Neuron (in vitro differentiated cells): ENCODE data around the gene B3GALT6.
A peak's percentile ranks its signal among the peaks of the same experiment; 100 is the strongest.

Source experiments
- H2AFZ ChIP-seq: one replicate; pipeline ENCODE4 v1.6.1; 2013; ENCODE audit warnings: low read depth, mild to moderate bottlenecking, inconsistent platforms, low read length, moderate library complexity
- H3K27me3 ChIP-seq: one replicate; pipeline ENCODE4 v1.6.1; 2013; ENCODE audit warnings: low read length; ENCODE audit not compliant: insufficient read depth
- H3K36me3 ChIP-seq: one replicate; pipeline ENCODE4 v1.6.1; 2013; ENCODE audit warnings: low read length; ENCODE audit not compliant: insufficient read depth
- H3K4me1 ChIP-seq: one replicate; pipeline ENCODE4 v1.6.1; 2013; ENCODE audit warnings: low read length; ENCODE audit not compliant: insufficient read depth
- H3K4me3 ChIP-seq: 2 replicates; pipeline ENCODE4 v1.5.1; 2013; ENCODE audit warnings: mild to moderate bottlenecking, low read length, moderate library complexity
- H3K9me3 ChIP-seq: one replicate; pipeline ENCODE4 v1.6.1; 2013; ENCODE audit warnings: low read length

The B3GALT6 gene

DNA sequence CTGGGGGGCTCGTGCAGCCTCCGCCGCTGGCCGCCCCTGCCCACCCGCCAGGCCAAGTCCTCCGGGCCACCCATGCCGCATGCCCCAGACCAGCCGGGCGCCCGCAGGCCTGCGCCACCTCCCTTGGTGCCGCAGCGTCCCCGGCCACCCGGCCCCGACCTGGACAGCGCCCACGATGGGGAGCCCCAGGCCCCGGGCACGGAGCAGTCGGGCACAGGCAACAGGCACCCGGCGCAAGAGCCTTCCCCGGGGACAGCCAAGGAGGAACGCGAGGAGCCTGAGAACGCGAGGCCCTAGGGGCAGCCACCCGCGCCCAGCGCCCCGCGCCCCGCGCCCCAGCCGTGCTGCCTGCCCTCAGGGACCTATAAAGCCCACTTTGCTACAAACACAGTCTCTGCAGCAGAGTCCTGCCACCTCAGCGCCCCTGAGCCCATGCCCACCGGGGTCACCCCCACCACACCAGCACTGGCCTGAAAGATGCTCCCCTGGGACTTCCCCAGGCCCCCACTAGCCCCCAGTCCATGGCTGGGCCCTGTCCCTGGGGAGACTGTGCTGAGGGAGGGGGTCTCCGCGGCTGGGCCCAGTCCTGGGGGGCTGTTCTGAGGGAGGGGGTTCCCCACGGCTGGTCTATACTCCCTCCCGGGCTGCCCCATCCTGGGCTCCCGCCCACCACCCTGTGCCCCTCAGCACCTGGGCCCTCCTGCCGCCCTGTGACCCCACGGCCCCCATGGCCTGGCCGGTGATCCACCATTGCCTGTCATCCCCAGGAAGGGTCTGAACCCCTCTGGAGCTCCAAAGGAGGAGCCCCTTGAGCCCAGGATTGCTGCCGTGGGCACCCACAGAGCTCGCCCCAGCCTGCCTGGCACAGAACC is 34.2 kb upstream of the B3GALT6 start:
- H3K36me3 ChIP-seq, result no peaks in the 10 kb centered on the region
- peaks cover 4% of the 10 kb centered on the region for H3K4me1 ChIP-seq
- no peak overlapping the region for H2AFZ ChIP-seq
- no peaks in the 10 kb centered on the region for H3K9me3 ChIP-seq
- H3K4me3 ChIP-seq, result no peak overlapping the region
- H3K27me3 ChIP-seq, result peaks cover 14% of the 10 kb centered on the region

DNA sequence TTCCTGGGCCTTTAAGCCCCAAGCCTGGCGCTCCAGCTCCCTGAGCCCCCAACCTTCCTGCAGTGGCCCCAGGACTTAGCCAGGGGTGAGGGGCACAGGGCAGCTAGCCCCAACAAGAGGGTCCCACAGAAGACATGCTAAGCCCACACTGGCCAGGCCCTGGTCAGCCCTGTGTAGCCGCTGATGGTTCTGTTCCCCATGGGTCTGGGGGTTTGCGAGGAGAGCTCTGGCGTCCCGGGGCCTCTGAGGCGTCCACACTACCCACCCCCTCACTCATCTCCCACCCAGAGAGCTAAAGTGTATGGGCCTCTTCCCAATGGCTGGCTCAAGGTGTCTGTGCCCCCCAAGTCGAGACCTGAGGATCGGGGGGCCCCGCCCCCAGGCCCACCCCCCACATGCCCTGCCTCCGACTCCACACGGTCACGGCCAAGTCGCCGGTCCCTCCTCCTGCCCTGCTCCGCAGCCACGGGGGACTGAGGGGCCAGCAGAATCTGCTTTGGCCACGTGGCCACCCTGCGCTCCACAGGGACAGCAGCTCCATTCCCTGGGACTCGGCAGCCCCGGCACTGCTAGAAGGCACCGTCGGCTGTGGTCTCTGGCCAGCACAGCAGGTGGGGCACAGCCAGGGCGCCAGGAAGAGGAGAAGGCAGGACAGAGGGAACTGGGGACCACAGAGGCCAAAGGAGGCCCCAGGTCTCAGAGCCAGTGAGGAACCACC is 33.5 kb upstream of the B3GALT6 start:
- no peaks in the 10 kb centered on the region for H3K36me3 ChIP-seq

DNA sequence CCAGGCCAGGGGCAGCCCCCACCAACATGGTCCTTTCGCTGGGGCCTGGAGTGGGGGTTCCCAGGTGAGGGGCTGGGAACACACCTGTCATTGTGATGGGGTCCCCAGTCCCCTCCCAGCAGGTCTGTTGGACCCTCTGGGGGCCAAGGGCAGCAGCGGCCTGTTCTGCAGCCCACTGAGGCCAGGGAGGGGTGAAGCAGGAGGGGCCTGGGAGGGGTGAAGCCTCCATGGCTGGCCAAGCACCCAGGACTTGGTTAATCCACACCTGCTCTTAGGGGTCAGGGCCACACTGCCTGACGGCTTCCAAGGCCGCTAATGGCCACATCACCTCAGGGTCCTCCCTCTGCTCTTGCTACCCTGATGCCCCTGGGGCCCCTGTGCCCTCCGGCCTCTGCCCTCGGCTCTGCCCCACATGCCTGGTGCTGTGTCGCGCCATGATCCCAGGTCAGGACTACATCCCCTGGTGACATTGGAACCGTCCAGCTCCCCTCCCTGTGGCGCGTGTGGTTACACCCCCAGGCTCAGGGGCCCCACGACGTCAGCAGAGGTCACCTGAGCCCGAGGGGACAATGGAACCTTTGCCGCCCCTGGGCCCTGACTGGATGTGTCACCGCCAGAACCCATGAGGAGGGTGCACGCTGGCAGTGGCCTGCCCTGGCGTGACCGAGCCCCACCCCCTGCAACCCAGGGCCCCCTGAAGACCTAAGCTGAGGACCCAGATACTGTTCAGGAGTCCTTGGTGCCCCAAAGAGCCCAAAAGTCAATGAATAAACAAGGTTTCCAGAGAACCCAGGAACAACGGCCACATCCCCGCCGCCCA is 32.7 kb upstream of the B3GALT6 start:
- Histone ChIP-seq H3K9me3 (no peaks in the 10 kb centered on the region), H2AFZ (no peak overlapping the region), H3K4me1 (peaks cover 4% of the 10 kb centered on the region), H3K36me3 (no peaks in the 10 kb centered on the region), H3K4me3 (no peak overlapping the region), H3K27me3 (peaks cover 22% of the 10 kb centered on the region)

More for the DNA sequence above, 33.5 kb upstream of the B3GALT6 start:
- Histone ChIP-seq H2AFZ (no peak overlapping the region), H3K27me3 (peaks cover 17% of the 10 kb centered on the region), H3K9me3 (no peaks in the 10 kb centered on the region), H3K4me1 (peaks cover 4% of the 10 kb centered on the region), H3K4me3 (no peak overlapping the region)

DNA sequence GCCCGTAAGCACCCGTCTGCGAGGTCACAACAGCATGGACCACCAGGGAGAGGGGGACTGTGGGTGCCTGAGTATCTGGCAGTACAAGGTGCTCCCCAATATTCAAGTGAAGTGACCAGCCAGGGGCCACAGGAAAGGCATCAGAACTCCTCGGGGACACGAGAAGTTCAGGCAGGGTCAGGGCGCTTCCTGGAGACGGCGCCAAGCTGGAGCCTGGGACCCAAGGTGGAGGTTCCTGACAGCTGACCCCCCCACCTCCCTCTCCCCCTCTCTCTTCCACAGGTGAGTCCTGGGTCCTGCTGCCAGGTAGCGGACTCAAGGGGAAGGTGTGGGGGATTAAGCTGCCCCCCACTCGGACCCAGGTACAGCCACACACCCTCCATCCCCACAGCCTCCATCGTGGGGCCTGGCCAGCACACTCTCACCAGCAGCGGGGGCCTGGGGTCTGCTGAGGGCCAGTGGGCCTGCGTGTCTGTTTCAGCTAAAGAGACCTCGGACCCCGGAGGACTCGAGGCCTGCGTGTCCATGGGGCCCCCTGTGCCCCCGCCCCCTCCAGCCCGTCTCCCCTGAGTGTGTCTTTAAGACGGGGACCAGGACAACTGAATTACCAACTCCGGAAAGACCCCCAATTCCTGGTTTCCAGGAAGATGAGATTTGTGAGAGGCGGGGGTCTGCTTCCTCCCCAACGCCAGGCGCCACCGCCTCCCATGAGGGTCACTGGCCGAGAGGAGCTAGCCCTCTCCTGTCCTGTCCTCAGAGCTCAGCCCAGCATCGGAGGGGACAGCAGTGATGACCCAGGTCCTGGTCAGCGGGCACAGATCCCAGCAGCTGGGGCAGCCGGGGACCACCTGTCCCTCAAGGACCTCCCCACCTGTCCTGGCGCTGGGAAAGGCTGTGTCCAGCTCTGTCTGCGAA is 31.8 kb upstream of the B3GALT6 start:
- Histone ChIP-seq H3K4me1 (peaks cover 4% of the 10 kb centered on the region), H3K27me3 (peaks cover 30% of the 10 kb centered on the region), H3K9me3 (no peaks in the 10 kb centered on the region), H3K36me3 (no peaks in the 10 kb centered on the region), H3K4me3 (no peak overlapping the region), H2AFZ (no peak overlapping the region)

DNA sequence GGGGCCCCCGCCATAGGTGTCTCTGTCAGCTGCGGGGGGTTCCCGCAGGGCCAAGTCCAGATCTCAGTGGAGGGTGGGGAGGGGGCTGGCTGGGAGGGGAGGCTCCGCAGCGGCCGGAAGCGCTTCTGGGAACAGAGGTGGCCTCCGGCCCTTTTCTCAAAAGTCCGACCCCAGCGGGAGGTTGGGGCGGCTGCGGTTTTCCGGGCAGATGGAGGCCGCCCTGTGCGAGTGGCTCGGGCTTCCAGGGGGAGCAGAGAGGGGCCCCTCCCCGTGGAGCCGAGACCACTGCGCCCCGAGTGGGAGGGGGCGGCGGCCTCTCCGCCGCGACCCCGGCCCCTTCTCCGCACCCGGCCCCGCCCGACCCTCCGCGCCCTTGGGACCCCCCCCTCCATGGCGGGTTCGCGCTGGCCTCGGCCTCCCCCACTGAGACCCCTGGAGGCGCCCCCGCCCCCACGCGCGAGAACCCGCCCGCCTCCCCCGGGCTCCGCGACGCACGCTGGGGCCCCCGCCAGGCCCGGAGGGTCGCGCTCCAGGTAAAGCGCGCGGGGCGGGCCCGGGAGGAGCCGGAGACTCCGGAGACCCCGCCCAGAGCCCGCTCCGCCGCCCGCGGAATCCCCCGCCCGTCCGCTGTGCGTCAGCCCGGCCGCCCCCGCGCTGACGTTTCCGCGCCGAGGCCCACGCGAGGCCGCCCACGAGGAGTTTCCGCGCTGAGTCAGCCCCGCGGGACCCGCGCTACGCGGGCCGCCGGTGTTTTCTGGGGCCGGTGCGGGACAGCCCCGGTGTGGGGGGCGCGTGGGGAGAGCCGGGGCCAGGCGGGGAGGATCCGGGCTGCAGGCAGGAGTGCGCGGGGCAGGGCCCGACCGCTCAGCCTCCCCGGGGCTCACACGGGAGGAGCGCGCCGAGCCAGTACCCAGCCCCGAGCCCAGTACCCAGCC is 30.9 kb upstream of the B3GALT6 start:
- Histone ChIP-seq H3K36me3 (no peaks in the 10 kb centered on the region), H3K27me3 (peaks cover 35% of the 10 kb centered on the region), H3K4me1 (peaks cover 4% of the 10 kb centered on the region), H2AFZ (no peak overlapping the region), H3K4me3 (peak overlapping the region; percentile 21), H3K9me3 (no peaks in the 10 kb centered on the region)

DNA sequence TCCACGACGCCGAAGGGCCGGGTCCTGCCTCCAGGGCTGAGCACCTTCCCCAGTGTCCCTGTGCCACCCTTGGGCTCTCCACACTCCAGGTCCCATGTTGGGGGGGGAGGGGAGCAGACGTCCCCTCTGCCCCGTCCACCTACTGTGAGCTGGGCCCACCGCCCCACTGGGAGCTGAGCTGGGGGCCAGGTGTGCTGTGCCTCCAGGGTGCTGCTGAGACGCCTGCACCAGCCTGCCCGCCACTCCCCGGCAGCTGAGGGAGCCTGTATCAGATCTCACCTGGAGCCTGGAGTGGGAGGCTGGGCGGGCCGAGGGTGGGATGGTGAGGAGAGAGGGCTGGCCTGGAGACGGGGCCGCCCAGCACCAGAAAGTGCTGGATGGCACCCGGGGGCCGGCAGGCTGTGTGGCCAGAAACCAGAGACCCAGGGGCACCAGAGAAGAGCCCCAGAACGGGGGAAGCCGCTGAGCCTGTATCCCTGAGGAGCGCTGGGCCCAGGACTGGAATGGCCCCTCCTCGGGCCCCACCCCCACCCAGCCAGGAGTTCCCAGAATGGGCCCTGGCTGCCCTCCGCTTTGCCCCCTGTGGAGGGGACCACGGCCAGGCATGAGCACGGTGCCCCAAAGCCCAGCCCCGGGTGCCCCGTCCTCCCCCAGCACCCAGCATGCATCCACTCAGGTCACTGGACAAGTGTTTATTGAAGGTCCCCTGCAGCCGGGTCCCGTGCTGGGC is 29.0 kb upstream of the B3GALT6 start:
- Histone ChIP-seq H3K4me3 (no peak overlapping the region), H3K4me1 (peaks cover 4% of the 10 kb centered on the region), H3K36me3 (no peaks in the 10 kb centered on the region), H3K27me3 (peaks cover 39% of the 10 kb centered on the region), H2AFZ (no peak overlapping the region), H3K9me3 (no peaks in the 10 kb centered on the region)

DNA sequence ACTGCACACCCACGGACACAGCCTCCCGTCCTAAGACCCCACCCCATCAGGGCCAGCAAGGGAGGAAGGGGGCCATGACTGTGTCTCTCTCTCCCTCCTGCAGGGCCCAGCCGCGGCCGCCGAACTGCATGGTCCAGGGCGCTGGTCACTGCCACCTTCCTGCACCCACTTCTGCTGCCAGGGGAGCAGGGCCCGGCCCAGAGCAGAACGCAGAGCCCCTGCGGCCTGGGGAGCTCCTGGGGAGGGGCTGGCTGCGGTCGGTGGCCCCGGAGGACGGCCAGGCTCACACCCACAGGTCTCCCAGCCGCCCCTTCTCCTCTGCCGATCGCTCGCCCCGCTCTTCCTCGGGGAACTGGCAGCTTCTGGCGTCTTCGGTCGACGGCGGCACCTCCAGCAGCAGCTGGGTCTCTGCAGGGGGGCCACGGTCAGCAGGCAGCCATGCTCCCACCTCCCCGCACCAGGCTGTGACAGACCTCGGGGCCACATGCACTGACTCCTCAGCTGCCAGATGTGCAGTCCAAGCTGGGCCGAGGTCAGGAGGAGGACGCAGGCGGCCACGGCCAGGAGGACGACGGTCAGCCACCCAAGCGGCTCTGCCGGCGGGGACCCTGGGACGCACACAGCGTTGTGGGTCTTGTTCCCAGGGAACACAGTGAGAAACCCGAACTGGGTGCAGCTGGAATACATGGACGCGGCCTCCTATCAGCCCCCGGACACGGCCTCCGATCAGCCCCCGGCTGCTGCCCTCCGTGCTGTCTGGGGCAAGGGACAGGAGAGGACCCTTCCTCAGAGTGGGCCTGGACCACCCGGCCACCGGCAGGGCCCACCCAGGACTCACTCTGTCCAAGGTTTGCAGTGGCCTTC is 28.2 kb upstream of the B3GALT6 start:
- Histone ChIP-seq H3K9me3 (no peaks in the 10 kb centered on the region), H3K27me3 (peaks cover 39% of the 10 kb centered on the region), H3K36me3 (no peaks in the 10 kb centered on the region), H3K4me3 (no peak overlapping the region), H3K4me1 (peaks cover 4% of the 10 kb centered on the region), H2AFZ (no peak overlapping the region)

DNA sequence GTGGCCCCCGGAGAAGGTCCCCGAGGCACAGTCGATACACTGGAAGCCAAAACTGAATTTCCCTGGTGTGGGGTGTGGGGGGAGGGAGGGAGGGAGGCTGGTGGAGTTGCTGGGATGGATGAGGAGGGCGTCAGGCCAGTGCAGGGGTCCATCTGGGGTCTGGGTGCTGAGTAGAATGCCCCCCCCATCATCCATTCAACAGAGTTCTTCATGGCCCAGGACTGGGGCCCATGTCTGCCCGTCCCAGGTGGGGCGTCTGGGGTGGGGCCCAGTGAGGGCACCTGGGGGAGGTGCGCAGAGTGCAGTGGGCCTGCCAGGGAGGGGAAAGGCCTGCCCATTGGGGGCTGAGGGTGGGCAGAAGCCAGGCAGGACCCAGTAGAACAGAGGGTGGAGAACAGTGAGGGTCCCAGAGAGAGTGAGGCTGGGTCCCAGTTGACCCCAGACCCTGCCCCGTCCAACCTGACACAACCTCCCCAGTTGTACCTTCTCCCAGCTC is 27.6 kb upstream of the B3GALT6 start:
- H2AFZ ChIP-seq, result no peak overlapping the region
- no peak overlapping the region for H3K4me3 ChIP-seq
- peaks cover 35% of the 10 kb centered on the region for H3K27me3 ChIP-seq
- H3K36me3 ChIP-seq, result no peaks in the 10 kb centered on the region
- peaks cover 4% of the 10 kb centered on the region for H3K4me1 ChIP-seq
- H3K9me3 ChIP-seq, result no peaks in the 10 kb centered on the region

DNA sequence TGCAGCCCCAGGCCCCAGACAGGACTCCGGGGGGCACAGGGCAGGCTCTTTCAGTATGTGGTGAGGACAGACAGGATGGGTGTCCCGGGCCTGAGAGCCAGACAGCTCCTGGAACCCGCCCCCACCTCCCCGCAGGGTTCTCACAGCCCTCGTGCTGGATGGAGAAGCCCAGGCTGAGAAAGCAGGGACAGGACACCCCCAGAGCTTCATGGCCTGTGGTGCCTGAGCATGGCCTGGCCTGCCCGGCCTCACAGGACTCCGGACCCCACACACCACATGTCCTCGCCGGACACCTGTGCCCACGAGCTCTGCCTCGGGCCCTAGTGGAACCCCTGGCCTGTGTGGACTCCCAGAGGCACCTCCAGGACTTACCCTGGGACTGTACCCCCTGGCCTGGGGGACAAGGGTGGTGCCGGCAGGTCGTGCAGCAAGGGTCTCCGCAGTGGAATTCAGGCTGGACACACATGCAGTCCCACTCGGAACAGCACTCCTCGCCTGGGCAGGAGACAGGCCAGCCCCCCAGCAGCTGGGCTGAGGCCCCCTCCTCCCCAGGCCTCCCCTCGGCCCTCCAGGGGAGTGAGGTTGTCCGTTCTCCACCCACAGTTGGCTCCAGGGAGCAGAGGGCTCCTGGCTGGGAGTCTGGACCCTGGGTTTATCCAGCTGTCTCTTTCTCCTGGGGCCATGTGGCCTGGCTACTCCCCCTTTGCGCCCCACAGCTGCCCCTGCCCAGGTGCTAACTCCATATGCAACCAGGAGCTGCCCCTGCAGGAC is 26.9 kb upstream of the B3GALT6 start:
- Histone ChIP-seq H3K9me3 (no peaks in the 10 kb centered on the region), H3K27me3 (peaks cover 29% of the 10 kb centered on the region), H2AFZ (no peak overlapping the region), H3K4me3 (no peak overlapping the region), H3K36me3 (no peaks in the 10 kb centered on the region), H3K4me1 (peaks cover 4% of the 10 kb centered on the region)
